Keratinocyte (primary cell): Measurements from ENCODE around the gene NXPH4. TPM values are rescaled to one million over a fixed set of nuclear protein-coding genes. Genes with fewer than 3 reads are reported as not detected.

Experiments
- DNase-seq: peaks from one replicate; pipeline ENCODE4 v3.0.0-alpha.2; 2011; ENCODE audit warnings: low read depth, missing footprints, low spot score
- FAIRE-seq: peaks from 2 replicates; lab custom pipeline; 2011; peaks lifted over from hg19 to GRCh38; lab: Jason Lieb, UNC
- H2AFZ ChIP-seq: 2 replicates; pipeline ENCODE4 v1.6.0; 2012; ENCODE audit warnings: low read length, control low read depth, inconsistent platforms; ENCODE audit not compliant: control insufficient read depth
- H3K27ac ChIP-seq: 2 replicates; pipeline ENCODE4 v1.5.1; 2011; ENCODE audit warnings: low read length; ENCODE audit not compliant: control insufficient read depth, insufficient read depth
- H3K27me3 ChIP-seq: 3 replicates; pipeline ENCODE4 v1.6.0; 2011; ENCODE audit warnings: low read length; ENCODE audit not compliant: control insufficient read depth, insufficient read depth; ENCODE audit errors: extremely low read depth
- H3K36me3 ChIP-seq, 2 experiments: 2 replicates in 1 of 2; 3 replicates in 1 of 2; pipeline ENCODE4 v1.5.1; 2011; ENCODE audit warnings: low read length in 2 of 2, mild to moderate bottlenecking in 1 of 2; ENCODE audit not compliant: control insufficient read depth in 2 of 2, insufficient read depth in 2 of 2; ENCODE audit errors: extremely low read depth in 1 of 2
- H3K4me1 ChIP-seq: 3 replicates; pipeline ENCODE4 v1.5.1; 2011; ENCODE audit warnings: low read length; ENCODE audit not compliant: control insufficient read depth, insufficient read depth; ENCODE audit errors: extremely low read depth
- H3K4me2 ChIP-seq: 3 replicates; pipeline ENCODE4 v1.6.0; 2011; ENCODE audit warnings: low read depth, low read length; ENCODE audit not compliant: control insufficient read depth, insufficient read depth; ENCODE audit errors: extremely low read depth
- H3K4me3 ChIP-seq, 3 experiments: fragments of 200-600 bp in 1 of 3; sonication (generic) in 1 of 3; 2 replicates in 2 of 3; 3 replicates in 1 of 3; pipeline ENCODE4 v1.5.1; 2011 to 2016; ENCODE audit warnings: low read length in 3 of 3, mild to moderate bottlenecking in 3 of 3, control low read depth in 2 of 3, inconsistent platforms in 1 of 3, low read depth in 1 of 3, mixed read lengths in 1 of 3, mixed run types in 1 of 3, moderate library complexity in 1 of 3; ENCODE audit not compliant: control insufficient read depth in 2 of 3, insufficient read depth in 2 of 3; ENCODE audit errors: extremely low read depth in 1 of 3
- H3K79me2 ChIP-seq: 2 replicates; pipeline ENCODE4 v1.6.0; 2012; ENCODE audit warnings: low read length; ENCODE audit not compliant: control insufficient read depth, insufficient read depth
- H3K9ac ChIP-seq: 3 replicates; pipeline ENCODE4 v1.6.0; 2011; ENCODE audit warnings: low read length; ENCODE audit not compliant: control insufficient read depth, insufficient read depth; ENCODE audit errors: extremely low read depth
- H3K9me1 ChIP-seq: 3 replicates; pipeline ENCODE4 v1.6.0; 2011; ENCODE audit warnings: low read length; ENCODE audit not compliant: control insufficient read depth, insufficient read depth; ENCODE audit errors: extremely low read depth
- H3K9me3 ChIP-seq: 2 replicates; pipeline ENCODE4 v1.5.1; 2012; ENCODE audit warnings: low read depth, low read length; ENCODE audit not compliant: control insufficient read depth
- H4K20me1 ChIP-seq: 3 replicates; pipeline ENCODE4 v1.6.0; 2011; ENCODE audit warnings: low read length; ENCODE audit not compliant: control insufficient read depth, insufficient read depth; ENCODE audit errors: extremely low read depth
- CTCF ChIP-seq, 3 experiments: IDR thresholded peaks in 1 of 3; conservative IDR thresholded peaks in 1 of 3; optimal IDR thresholded peaks in 1 of 3; 2 replicates in 2 of 3; 3 replicates in 1 of 3; pipeline versions ENCODE3 to v1.5.1; 2011; ENCODE audit warnings: low read length in 3 of 3, mild to moderate bottlenecking in 3 of 3, moderate library complexity in 2 of 3, control low read depth in 1 of 3, inconsistent platforms in 1 of 3; ENCODE audit not compliant: insufficient read depth in 2 of 3; ENCODE audit errors: extremely low read depth in 1 of 3
- EZH2 ChIP-seq: IDR thresholded peaks from one replicate; pipeline ENCODE4 v1.6.1; 2012; ENCODE audit warnings: inconsistent platforms, mild to moderate bottlenecking, low read length, moderate library complexity
- dilution Hi-C: fragments of 300-500 bp; cut with MboI; formaldehyde crosslinking; loops from one replicate; pipeline ENCODE4 v1.7.0; 2020; ENCODE audit warnings: low sequenced_read_pairs; ENCODE audit not compliant: extremely low pct_ligation_motif_present
- polyA plus RNA-seq, 5 experiments: library from polyadenylated mRNA; depleted of rRNA in 3 of 5; stranded (reverse) in 3 of 5; stranded (forward) in 1 of 5; unstranded in 1 of 5; fragments of >200 nt; gene quantifications; 1 replicate in 1 of 5; 2 replicates in 3 of 5; 3 replicates in 1 of 5; pipeline versions ENCODE4 v1.2.1 to v1.2.3, GENCODE V29; 2011 to 2012; ENCODE audit warnings: missing spikeins in 2 of 5, low read depth in 1 of 5, low replicate concordance in 1 of 5

The NXPH4 gene
- polyA plus RNA-seq, 1 donor (not counting 4 experiments of a cell fraction or from before 2014, with no cell fraction given) = 0.97 TPM

DNA sequence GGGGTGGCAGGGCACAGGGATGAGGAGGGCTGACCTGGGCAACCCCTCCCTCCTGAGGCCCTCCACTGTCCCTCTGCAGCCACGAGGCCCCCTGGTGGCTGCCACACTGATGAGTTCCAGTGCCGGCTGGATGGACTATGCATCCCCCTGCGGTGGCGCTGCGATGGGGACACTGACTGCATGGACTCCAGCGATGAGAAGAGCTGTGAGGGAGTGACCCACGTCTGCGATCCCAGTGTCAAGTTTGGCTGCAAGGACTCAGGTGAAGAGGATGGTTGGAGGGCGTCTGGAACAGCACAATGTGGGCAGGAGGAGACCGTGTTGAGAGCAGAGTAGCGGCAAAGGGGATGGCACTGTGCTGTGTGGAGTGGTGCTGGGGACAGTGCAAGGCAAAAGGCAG, 43.5 kb upstream of the NXPH4 start:
- Histone ChIP-seq H3K4me1 (peaks cover 48% of the 10 kb centered on the region), H3K27ac (no peak overlapping the region), H3K9ac (no peak overlapping the region), H3K79me2 (no peaks in the 10 kb centered on the region), H3K4me2 (no peak overlapping the region), H3K27me3 (no peaks in the 10 kb centered on the region), H4K20me1 (no peaks in the 10 kb centered on the region), H3K9me3 (no peaks in the 10 kb centered on the region), H3K4me3 (no peak overlapping the region), H3K36me3 (peaks cover 3 to 16% of the 10 kb centered on the region in 2 experiments), H3K9me1 (no peaks in the 10 kb centered on the region), H2AFZ (no peak overlapping the region)
- DNase-seq (no peak), FAIRE-seq (no peak)
- dilution Hi-C loops = loop anchor here (5.0 kb wide), 1 partner anchor 41 kb away; no protein-coding TSS in a partner anchor
- peak in 2 of 3 experiments; percentile 43 to 55 for TF ChIP-seq CTCF (optimal IDR thresholded peaks at IDR 0.05 in 1 of 3, IDR thresholded peaks at IDR 0.05 in 1 of 3, conservative IDR thresholded peaks at IDR 0.05 in 1 of 3; ENCODE audit: extremely low read depth in 1 of 3, insufficient read depth in 2 of 3, low read length in 3 of 3)
- no peak for TF ChIP-seq EZH2

- dilution Hi-C loops = loop anchor here (5.0 kb wide), 1 partner anchor 41 kb away; no protein-coding TSS in a partner anchor
- FAIRE-seq = no peak
These were observed 42.9 kb upstream of the NXPH4 start for GRCh38 chr12:57173683-57174082.

More at GRCh38 chr12:57173683-57174082, 42.9 kb upstream of the NXPH4 start:
- Histone ChIP-seq H3K4me1 (peaks cover 48% of the 10 kb centered on the region), H3K27me3 (no peaks in the 10 kb centered on the region), H3K4me2 (no peak overlapping the region), H4K20me1 (no peaks in the 10 kb centered on the region), H3K36me3 (peaks cover 3 to 11% of the 10 kb centered on the region in 2 experiments), H3K9me3 (no peaks in the 10 kb centered on the region), H3K27ac (no peak overlapping the region), H3K9ac (no peak overlapping the region), H3K9me1 (no peaks in the 10 kb centered on the region), H2AFZ (no peak overlapping the region), H3K79me2 (no peaks in the 10 kb centered on the region), H3K4me3 (no peak overlapping the region)
- TF ChIP-seq CTCF (optimal IDR thresholded peaks at IDR 0.05 in 1 of 3, IDR thresholded peaks at IDR 0.05 in 1 of 3, conservative IDR thresholded peaks at IDR 0.05 in 1 of 3; ENCODE audit: extremely low read depth in 1 of 3, insufficient read depth in 2 of 3, low read length in 3 of 3) = no peak
- TF ChIP-seq EZH2 = no peak
- no peak for DNase-seq
